Neural progenitor cell (in vitro differentiated cells): ENCODE data around the gene TSR3. TPM values are rescaled to one million over a fixed set of nuclear protein-coding genes. Genes with fewer than 3 reads are reported as not detected.

Experiments used
- DNase-seq: peaks from one replicate; pipeline ENCODE4 v3.0.0-alpha.2; 2016; ENCODE audit warnings: low spot score
- H2AFZ ChIP-seq: fragments of 200-600 bp; sonication (generic); replicated peaks from 2 replicates; pipeline ENCODE4 v1.6.1; 2016; ENCODE audit warnings: antibody characterized with exemption
- H3F3A ChIP-seq: fragments of 200-600 bp; sonication (generic); 2 replicates; pipeline ENCODE4 v1.6.1; 2016; ENCODE audit warnings: antibody characterized with exemption, low read depth
- H3K27ac ChIP-seq: fragments of 200-600 bp; sonication (generic); 2 replicates; pipeline ENCODE4 v1.5.1; 2016; ENCODE audit warnings: mild to moderate bottlenecking
- H3K27me3 ChIP-seq: fragments of 200-600 bp; sonication (generic); 2 replicates; pipeline ENCODE4 v1.6.1; 2016; ENCODE audit warnings: mild to moderate bottlenecking, moderate library complexity
- H3K36me3 ChIP-seq: fragments of 200-600 bp; sonication (generic); 2 replicates; pipeline ENCODE4 v1.5.1; 2016
- H3K4me1 ChIP-seq: fragments of 200-600 bp; sonication (generic); 2 replicates; pipeline ENCODE4 v1.6.1; 2016; ENCODE audit warnings: mixed run types
- H3K4me2 ChIP-seq: fragments of 200-600 bp; sonication (generic); 2 replicates; pipeline ENCODE4 v1.6.1; 2016
- H3K4me3 ChIP-seq: fragments of 200-600 bp; sonication (generic); 2 replicates; pipeline ENCODE4 v1.5.1; 2016
- H3K79me2 ChIP-seq: fragments of 200-600 bp; sonication (generic); 2 replicates; pipeline ENCODE4 v1.6.1; 2016; ENCODE audit warnings: low read depth
- H3K9ac ChIP-seq: fragments of 200-600 bp; sonication (generic); 2 replicates; pipeline ENCODE4 v1.6.1; 2016
- H3K9me3 ChIP-seq: fragments of 200-600 bp; sonication (generic); 2 replicates; pipeline ENCODE4 v1.5.1; 2016; ENCODE audit warnings: low read depth
- H4K20me1 ChIP-seq: fragments of 200-600 bp; sonication (generic); 2 replicates; pipeline ENCODE4 v1.6.1; 2016; ENCODE audit warnings: low read depth
- H3K27ac Mint-ChIP-seq: 3 replicates; pipeline ENCODE4 v1.8.0; 2021; ENCODE audit warnings: mixed read lengths
- H3K27me3 Mint-ChIP-seq: 2 replicates; pipeline ENCODE4 v1.8.0; 2022; ENCODE audit warnings: low read depth, mild to moderate bottlenecking, inconsistent platforms, moderate library complexity, mixed read lengths; ENCODE audit not compliant: insufficient read depth
- H3K36me3 Mint-ChIP-seq: 3 replicates; pipeline ENCODE4 v1.8.0; 2021; ENCODE audit warnings: mixed read lengths
- H3K4me1 Mint-ChIP-seq: 3 replicates; pipeline ENCODE4 v1.8.0; 2021; ENCODE audit warnings: mixed read lengths
- H3K4me3 Mint-ChIP-seq: 3 replicates; pipeline ENCODE4 v1.8.0; 2021; ENCODE audit warnings: mild to moderate bottlenecking, moderate library complexity, mixed read lengths
- H3K9me3 Mint-ChIP-seq: 3 replicates; pipeline ENCODE4 v1.8.0; 2020; ENCODE audit warnings: mixed read lengths
- CTCF ChIP-seq: fragments of 200-600 bp; sonication (generic); IDR thresholded peaks from 2 replicates; pipeline ENCODE4 v1.5.1; 2017; ENCODE audit warnings: antibody characterized with exemption, mild to moderate bottlenecking
- EZH2 ChIP-seq: fragments of 200-600 bp; sonication (generic); IDR thresholded peaks from 2 replicates; pipeline ENCODE4 v1.6.1; 2017; ENCODE audit warnings: antibody characterized with exemption, mild to moderate bottlenecking, moderate library complexity
- EZH2phosphoT487 ChIP-seq: fragments of 200-600 bp; sonication (generic); IDR thresholded peaks from 2 replicates; pipeline ENCODE4 v1.6.1; 2017; ENCODE audit warnings: antibody characterized with exemption
- total RNA-seq: library from RNA; depleted of rRNA; stranded (reverse); fragments of >200 nt; gene quantifications from 2 replicates; pipeline ENCODE4 v1.2.3, GENCODE V29; 2015; ENCODE audit warnings: low replicate concordance

Gene TSR3
- total RNA-seq, 1 donor from 2014 or later: 22.4 TPM

- H3K36me3 Mint-ChIP-seq: peaks cover 5% of the 10 kb centered on the region
- TF ChIP-seq EZH2: no peak
- TF ChIP-seq CTCF: no peak
- no peak for TF ChIP-seq EZH2phosphoT487
- peaks cover 21% of the 10 kb centered on the region for H3K4me1 Mint-ChIP-seq
- Histone ChIP-seq H3K27me3 (peaks cover 9% of the 10 kb centered on the region), H3F3A (no peaks in the 10 kb centered on the region), H3K9ac (no peak overlapping the region), H3K9me3 (no peaks in the 10 kb centered on the region), H3K27ac (no peak overlapping the region), H3K4me2 (no peak overlapping the region), H3K4me1 (no peaks in the 10 kb centered on the region), H3K4me3 (no peak overlapping the region), H3K79me2 (peaks cover 37% of the 10 kb centered on the region), H2AFZ (no peak overlapping the region), H4K20me1 (peaks cover 6% of the 10 kb centered on the region), H3K36me3 (no peaks in the 10 kb centered on the region)
- no peak for DNase-seq
- peak overlapping the region; percentile 24 for H3K4me3 Mint-ChIP-seq
- no peak overlapping the region for H3K27ac Mint-ChIP-seq
- H3K27me3 Mint-ChIP-seq: peaks cover 16% of the 10 kb centered on the region
- peaks cover 6% of the 10 kb centered on the region for H3K9me3 Mint-ChIP-seq
Observed at GRCh38 chr16:1349351-1349750, 2.3 kb downstream of the TSR3 start.

GRCh38 chr16:1348926-1349325, 2.8 kb downstream of the TSR3 start:
- Mint-ChIP-seq H3K4me3 (peak overlapping the region; percentile 55), H3K9me3 (peaks cover 6% of the 10 kb centered on the region), H3K27me3 (peaks cover 16% of the 10 kb centered on the region), H3K4me1 (peaks cover 21% of the 10 kb centered on the region), H3K27ac (no peak overlapping the region), H3K36me3 (peaks cover 5% of the 10 kb centered on the region)
- H3K79me2 ChIP-seq: peaks cover 34% of the 10 kb centered on the region
- no peak overlapping the region for H3K4me3 ChIP-seq
- no peak overlapping the region for H3K27ac ChIP-seq
- no peaks in the 10 kb centered on the region for H3K4me1 ChIP-seq
- H3K27me3 ChIP-seq: peaks cover 13% of the 10 kb centered on the region
- H2AFZ ChIP-seq: no peak overlapping the region
- H3K36me3 ChIP-seq: no peaks in the 10 kb centered on the region
- H4K20me1 ChIP-seq: peaks cover 6% of the 10 kb centered on the region
- no peak overlapping the region for H3K9ac ChIP-seq
- H3F3A ChIP-seq: no peaks in the 10 kb centered on the region
- no peaks in the 10 kb centered on the region for H3K9me3 ChIP-seq
- TF ChIP-seq CTCF (no peak), EZH2phosphoT487 (no peak), EZH2 (no peak)
- DNase-seq: no peak
- no peak overlapping the region for H3K4me2 ChIP-seq

GRCh38 chr16:1348441-1348840, 3.2 kb downstream of the TSR3 start:
- H3K27me3 ChIP-seq: peaks cover 18% of the 10 kb centered on the region
- Mint-ChIP-seq H3K4me3 (peak overlapping the region; percentile 55), H3K27me3 (peaks cover 18% of the 10 kb centered on the region), H3K27ac (no peak overlapping the region), H3K36me3 (peaks cover 5% of the 10 kb centered on the region), H3K4me1 (peaks cover 19% of the 10 kb centered on the region), H3K9me3 (peaks cover 6% of the 10 kb centered on the region)
- H4K20me1 ChIP-seq: peaks cover 6% of the 10 kb centered on the region
- no peak overlapping the region for H2AFZ ChIP-seq
- no peaks in the 10 kb centered on the region for H3F3A ChIP-seq
- no peak for TF ChIP-seq EZH2
- TF ChIP-seq EZH2phosphoT487: no peak
- no peaks in the 10 kb centered on the region for H3K9me3 ChIP-seq
- no peak overlapping the region for H3K9ac ChIP-seq
- peaks cover 3% of the 10 kb centered on the region for H3K4me1 ChIP-seq
- no peak overlapping the region for H3K27ac ChIP-seq
- H3K4me3 ChIP-seq: no peak overlapping the region
- no peak overlapping the region for H3K4me2 ChIP-seq
- DNase-seq: no peak
- peaks cover 29% of the 10 kb centered on the region for H3K79me2 ChIP-seq
- H3K36me3 ChIP-seq: no peaks in the 10 kb centered on the region

GRCh38 chr16:1347962-1348361, 3.7 kb downstream of the TSR3 start:
- Histone ChIP-seq H3K36me3 (no peaks in the 10 kb centered on the region), H2AFZ (no peak overlapping the region), H3K27ac (no peak overlapping the region), H3K4me3 (no peak overlapping the region), H3F3A (no peaks in the 10 kb centered on the region), H4K20me1 (peaks cover 6% of the 10 kb centered on the region), H3K27me3 (peaks cover 20% of the 10 kb centered on the region), H3K9me3 (no peaks in the 10 kb centered on the region), H3K9ac (no peak overlapping the region), H3K79me2 (peaks cover 24% of the 10 kb centered on the region), H3K4me1 (peaks cover 4% of the 10 kb centered on the region), H3K4me2 (no peak overlapping the region)
- H3K4me1 Mint-ChIP-seq: peaks cover 19% of the 10 kb centered on the region
- H3K27ac Mint-ChIP-seq: no peak overlapping the region
- peaks cover 21% of the 10 kb centered on the region for H3K27me3 Mint-ChIP-seq
- H3K36me3 Mint-ChIP-seq: peaks cover 5% of the 10 kb centered on the region
- no peak overlapping the region for H3K4me3 Mint-ChIP-seq
- TF ChIP-seq EZH2phosphoT487 (no peak), EZH2 (no peak), CTCF (no peak)
- no peak for DNase-seq
- peaks cover 6% of the 10 kb centered on the region for H3K9me3 Mint-ChIP-seq
